Measurements from ENCODE around the gene DBP.

Gene DBP

GRCh38 chr19:48624067-48624594 is 13.0 kb downstream of the DBP start:
- no peaks in the 10 kb centered on the region for H3K9me3 ChIP-seq (ENCODE audit: insufficient read depth, low read depth, low read length)
- H3K9me2 ChIP-seq (replicated peaks; ENCODE audit: low read depth, low read length) = no peaks in the 10 kb centered on the region
- peaks cover 19% of the 10 kb centered on the region for H3K79me2 ChIP-seq (ENCODE audit: insufficient read depth, low read length)
- H3K4me1 ChIP-seq (ENCODE audit: insufficient read depth, low read length, poor library complexity, severe bottlenecking) = peaks cover 23% of the 10 kb centered on the region
- peak overlapping the region; percentile 74 for H3K4me3 ChIP-seq (ENCODE audit: low read length, poor library complexity, severe bottlenecking)
- peak overlapping the region; percentile 87 for H3K4me2 ChIP-seq (ENCODE audit: low read depth, low read length, poor library complexity, severe bottlenecking)
- peaks cover 4% of the 10 kb centered on the region for H4K20me1 ChIP-seq (ENCODE audit: insufficient read depth, low read length, poor library complexity, severe bottlenecking)
- no peak overlapping the region for H2AFZ ChIP-seq (ENCODE audit: low read length)
- no peaks in the 10 kb centered on the region for H3K27me3 ChIP-seq (ENCODE audit: insufficient read depth, low read length, poor library complexity, severe bottlenecking)
- H3K36me3 ChIP-seq (ENCODE audit: insufficient read depth, low read length) = no peaks in the 10 kb centered on the region
- no peak for TF ChIP-seq CTCF (conservative IDR thresholded peaks at IDR 0.05; ENCODE audit: low read length)
- TF ChIP-seq EZH2phosphoT487 (IDR thresholded peaks at IDR 0.05; ENCODE audit: borderline replicate concordance) = no peak
- H3K9ac ChIP-seq (ENCODE audit: low read depth, low read length, poor library complexity, severe bottlenecking) = peak overlapping the region; percentile 76
- H3F3A ChIP-seq (ENCODE audit: low read depth) = no peaks in the 10 kb centered on the region

GRCh38 chr19:48623556-48624066 is 13.6 kb downstream of the DBP start:
- Histone ChIP-seq H3K9me3 (ENCODE audit: insufficient read depth, low read depth, low read length) (no peaks in the 10 kb centered on the region), H3K36me3 (ENCODE audit: insufficient read depth, low read length) (no peaks in the 10 kb centered on the region), H3K4me2 (ENCODE audit: low read depth, low read length, poor library complexity, severe bottlenecking) (peak overlapping the region; percentile 75), H3K4me3 (ENCODE audit: low read length, poor library complexity, severe bottlenecking) (peak overlapping the region; percentile 70), H4K20me1 (ENCODE audit: insufficient read depth, low read length, poor library complexity, severe bottlenecking) (peaks cover 5% of the 10 kb centered on the region), H3K9me2 (replicated peaks; ENCODE audit: low read depth, low read length) (no peaks in the 10 kb centered on the region), H3K27me3 (ENCODE audit: insufficient read depth, low read length, poor library complexity, severe bottlenecking) (peaks cover 5% of the 10 kb centered on the region), H3F3A (ENCODE audit: low read depth) (no peaks in the 10 kb centered on the region), H3K79me2 (ENCODE audit: insufficient read depth, low read length) (peaks cover 23% of the 10 kb centered on the region), H2AFZ (ENCODE audit: low read length) (no peak overlapping the region), H3K4me1 (ENCODE audit: insufficient read depth, low read length, poor library complexity, severe bottlenecking) (peaks cover 23% of the 10 kb centered on the region), H3K9ac (ENCODE audit: low read depth, low read length, poor library complexity, severe bottlenecking) (peak overlapping the region; percentile 73)
- no peak for TF ChIP-seq EZH2phosphoT487 (IDR thresholded peaks at IDR 0.05; ENCODE audit: borderline replicate concordance)
- TF ChIP-seq CTCF (conservative IDR thresholded peaks at IDR 0.05; ENCODE audit: low read length) = no peak

DNA sequence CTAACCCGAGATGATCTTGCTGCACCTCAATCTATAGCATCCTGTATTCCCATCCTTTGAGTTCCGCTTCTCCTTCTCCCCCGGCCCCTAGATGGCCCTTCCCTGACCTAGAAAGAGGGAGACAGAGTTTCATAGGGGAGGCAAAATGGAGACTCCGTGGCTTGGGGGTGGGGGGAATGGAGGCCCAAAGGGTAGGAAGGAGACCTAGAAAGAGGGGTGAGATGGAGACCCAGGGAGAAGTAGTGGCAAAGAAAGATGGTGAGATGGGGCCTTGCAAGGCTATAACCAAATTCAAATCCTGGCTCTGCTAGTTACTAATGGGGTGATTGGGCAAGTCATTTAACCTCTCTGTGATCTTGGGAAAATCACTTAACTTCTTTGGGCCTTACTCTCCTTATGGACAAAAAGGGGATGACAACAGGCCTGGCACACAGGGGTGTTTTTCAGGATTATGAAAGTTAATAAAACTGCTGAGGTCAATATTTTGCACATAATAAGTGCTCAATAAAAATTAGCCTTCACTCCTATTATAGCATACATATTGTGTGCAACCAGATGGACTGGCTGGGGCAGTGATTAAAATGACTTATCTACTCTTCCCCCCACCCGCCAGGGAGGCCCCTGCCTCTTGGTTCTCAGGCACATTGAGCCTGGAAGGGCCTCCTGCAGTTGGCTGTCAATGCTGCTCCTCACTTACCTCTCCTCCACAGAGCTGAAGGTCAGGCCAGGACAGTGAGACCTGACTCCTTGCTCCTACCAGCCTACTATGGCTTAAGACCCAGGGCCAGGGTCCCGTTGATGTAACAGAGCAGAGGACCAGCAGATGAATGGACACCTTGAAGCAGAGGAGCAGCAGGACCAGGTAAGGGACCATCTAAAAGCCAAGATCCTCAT is 17.2 kb downstream of the DBP start:
- Histone ChIP-seq H3K4me3 (ENCODE audit: low read length, poor library complexity, severe bottlenecking) (peak overlapping the region; percentile 90), H2AFZ (ENCODE audit: low read length) (peak overlapping the region; percentile 61), H3K79me2 (ENCODE audit: insufficient read depth, low read length) (peaks cover 60% of the 10 kb centered on the region), H3K36me3 (ENCODE audit: insufficient read depth, low read length) (peaks cover 31% of the 10 kb centered on the region; the same call in 1 of the 2 replicates), H3K9me3 (ENCODE audit: insufficient read depth, low read depth, low read length) (no peaks in the 10 kb centered on the region), H3K4me1 (ENCODE audit: insufficient read depth, low read length, poor library complexity, severe bottlenecking) (peaks cover 42% of the 10 kb centered on the region), H4K20me1 (ENCODE audit: insufficient read depth, low read length, poor library complexity, severe bottlenecking) (peaks cover 42% of the 10 kb centered on the region), H3F3A (ENCODE audit: low read depth) (no peaks in the 10 kb centered on the region), H3K9me2 (replicated peaks; ENCODE audit: low read depth, low read length) (no peaks in the 10 kb centered on the region), H3K9ac (ENCODE audit: low read depth, low read length, poor library complexity, severe bottlenecking) (peak overlapping the region; percentile 92), H3K27me3 (ENCODE audit: insufficient read depth, low read length, poor library complexity, severe bottlenecking) (peaks cover 8% of the 10 kb centered on the region), H3K4me2 (ENCODE audit: low read depth, low read length, poor library complexity, severe bottlenecking) (peak overlapping the region; percentile 88)
- TF ChIP-seq CTCF (conservative IDR thresholded peaks at IDR 0.05; ENCODE audit: low read length) (no peak; the same call in 1 of the 2 replicates), EZH2phosphoT487 (IDR thresholded peaks at IDR 0.05; ENCODE audit: borderline replicate concordance) (no peak)

All from Loucy (cell line).